Activated gamma-delta T cell (primary cell): ENCODE measurements around the gene CCDC15.
"Not testable (repeated sequence)": the region's sequence is repeated elsewhere in the genome, so short reads cannot be mapped to it uniquely, and the experiment has no call there.

Experiments used
- DNase-seq: peaks from one replicate; lab custom pipeline; 2025; lab: John Stamatoyannopoulos, UW

CCDC15 gene

GRCh38 chr11:125001079-125001778 lies 47.2 kb downstream of the CCDC15 start:
- no peak for DNase-seq

GRCh38 chr11:125001849-125002248 lies 47.8 kb downstream of the CCDC15 start:
- DNase-seq = no peak

GRCh38 chr11:125005491-125005890 lies 51.5 kb downstream of the CCDC15 start:
- DNase-seq = no peak

GRCh38 chr11:125016413-125016812 lies 62.4 kb downstream of the CCDC15 start:
- DNase-seq = no peak

DNA sequence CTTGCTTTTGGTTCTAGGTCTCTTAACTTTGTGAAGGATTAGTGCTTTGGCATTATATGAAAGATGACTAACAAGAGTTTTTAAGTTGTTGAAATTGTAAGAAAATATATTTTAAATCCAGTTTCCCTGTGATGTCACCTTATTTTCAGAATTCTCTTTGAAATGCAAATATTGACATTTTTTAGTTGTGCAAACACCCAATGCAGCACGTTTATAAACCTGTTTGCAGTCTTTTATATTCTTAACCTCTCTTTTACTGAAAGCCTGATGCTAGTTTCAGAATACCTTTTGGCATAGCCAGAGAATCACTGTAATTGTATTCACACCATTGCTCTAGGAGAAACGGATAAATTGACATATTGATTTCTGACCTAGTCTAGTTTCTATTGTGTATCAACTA lies 66.3 kb downstream of the CCDC15 start:
- DNase-seq = no peak

GRCh38 chr11:125022551-125022950 lies 68.5 kb downstream of the CCDC15 start:
- no peak for DNase-seq

DNA sequence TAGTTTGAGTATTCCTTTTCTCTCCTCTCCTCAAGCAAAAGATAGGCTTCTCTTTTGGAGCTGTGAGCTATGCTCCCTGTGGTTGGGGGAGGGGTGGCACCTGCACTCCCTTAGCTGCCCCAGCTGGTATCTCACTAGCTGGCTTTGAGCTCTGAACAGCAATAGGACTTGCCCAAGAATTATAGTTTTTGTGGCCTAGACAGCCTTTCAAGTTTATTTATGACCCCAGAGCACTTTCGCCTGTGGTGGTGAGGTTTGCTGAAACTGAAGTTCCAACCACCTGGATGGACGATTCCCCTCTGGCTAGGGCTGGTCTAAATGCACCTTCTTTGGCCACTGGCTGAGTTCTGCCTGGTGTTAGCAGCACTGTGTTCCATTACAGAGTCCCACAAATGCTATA lies 72.0 kb downstream of the CCDC15 start:
- no peak for DNase-seq

DNA sequence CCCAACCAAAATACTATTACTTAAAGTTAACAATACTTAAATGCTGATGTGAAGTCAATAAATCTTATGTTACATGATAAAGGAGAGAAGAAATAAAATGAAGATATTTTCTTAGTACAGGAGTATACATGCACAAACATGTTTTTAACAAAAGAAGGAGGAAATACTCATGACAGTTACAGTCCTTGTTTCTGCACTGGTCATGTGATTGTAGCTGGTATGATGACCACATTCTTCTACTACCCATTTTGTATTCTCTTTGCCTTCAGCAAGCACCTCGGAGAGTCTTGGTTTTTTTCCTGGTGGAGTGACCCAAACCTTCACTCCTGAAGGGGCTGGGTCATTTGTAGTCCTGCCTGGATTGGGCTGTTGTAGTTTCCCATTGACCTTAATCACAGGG lies 75.4 kb downstream of the CCDC15 start:
- not testable (repeated sequence) for DNase-seq

DNA sequence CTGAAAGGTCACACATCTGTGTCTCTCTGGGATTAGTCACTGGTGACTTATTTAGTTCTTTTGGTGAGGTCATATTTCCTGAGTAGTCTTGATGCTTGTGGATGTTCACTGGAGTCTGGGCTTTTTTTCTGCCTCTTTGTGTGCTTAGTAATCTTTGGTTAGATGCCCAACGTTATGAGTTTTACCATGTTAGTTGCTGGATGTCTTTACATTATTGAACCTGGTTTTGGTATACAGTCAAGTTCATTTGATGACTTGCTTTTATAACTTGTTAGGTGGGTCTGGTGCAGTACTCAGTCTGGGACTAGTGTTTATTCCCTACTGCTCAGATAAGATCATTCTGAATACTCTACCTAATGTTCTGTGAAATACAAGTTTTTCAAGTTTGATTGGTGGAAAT lies 82.9 kb downstream of the CCDC15 start:
- DNase-seq = no peak

DNA sequence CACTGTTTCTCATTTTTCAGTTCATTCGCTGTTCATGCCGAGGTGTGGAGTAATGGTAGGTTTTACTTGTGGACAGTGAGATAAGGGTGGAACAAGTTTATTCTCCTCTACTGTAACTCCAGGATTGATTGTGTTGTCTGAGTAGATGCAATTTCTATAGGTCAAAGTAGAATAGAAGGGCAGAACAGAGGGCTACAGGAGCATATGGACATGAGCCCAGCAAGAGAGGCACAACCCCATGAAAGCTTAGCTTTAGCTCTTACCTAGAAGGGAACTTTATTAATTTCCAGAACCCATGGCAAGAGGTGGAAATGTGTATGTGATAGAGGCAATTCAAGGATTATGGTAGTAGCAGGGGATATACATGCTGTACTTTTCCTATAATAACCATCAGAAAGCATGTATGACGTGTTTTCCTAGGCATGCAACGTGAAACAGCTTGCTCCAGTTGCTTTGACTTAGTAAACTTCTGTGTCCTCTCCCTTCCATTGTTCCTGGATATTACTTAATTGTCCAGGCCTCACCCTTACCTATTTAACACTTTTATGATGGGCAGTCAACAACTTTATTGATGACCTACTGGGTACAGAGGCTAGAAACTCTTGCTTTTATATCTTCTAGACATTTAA lies 95.3 kb downstream of the CCDC15 start:
- DNase-seq = no peak

- DNase-seq = no peak
These were observed 98.0 kb downstream of the CCDC15 start for GRCh38 chr11:125052047-125052446.

DNA sequence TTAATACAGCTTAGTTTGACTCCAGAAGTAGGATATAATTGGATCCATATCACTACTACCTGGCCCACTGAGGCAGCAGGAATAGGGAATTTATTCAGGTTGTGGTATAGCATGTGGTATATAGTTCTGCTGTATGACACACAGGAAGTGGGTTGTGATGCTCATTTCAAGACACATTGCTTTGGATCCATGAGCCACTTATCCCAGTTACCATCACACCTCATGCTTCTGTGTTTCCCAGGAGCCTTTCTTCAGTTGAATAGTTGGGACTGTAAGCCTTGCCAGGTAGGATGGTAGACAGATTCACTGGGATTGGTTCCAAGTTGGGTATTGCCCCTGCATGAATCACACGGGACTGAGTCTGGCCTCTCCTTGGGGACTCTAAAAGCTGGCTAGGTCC lies 99.2 kb downstream of the CCDC15 start:
- DNase-seq = no peak

DNA sequence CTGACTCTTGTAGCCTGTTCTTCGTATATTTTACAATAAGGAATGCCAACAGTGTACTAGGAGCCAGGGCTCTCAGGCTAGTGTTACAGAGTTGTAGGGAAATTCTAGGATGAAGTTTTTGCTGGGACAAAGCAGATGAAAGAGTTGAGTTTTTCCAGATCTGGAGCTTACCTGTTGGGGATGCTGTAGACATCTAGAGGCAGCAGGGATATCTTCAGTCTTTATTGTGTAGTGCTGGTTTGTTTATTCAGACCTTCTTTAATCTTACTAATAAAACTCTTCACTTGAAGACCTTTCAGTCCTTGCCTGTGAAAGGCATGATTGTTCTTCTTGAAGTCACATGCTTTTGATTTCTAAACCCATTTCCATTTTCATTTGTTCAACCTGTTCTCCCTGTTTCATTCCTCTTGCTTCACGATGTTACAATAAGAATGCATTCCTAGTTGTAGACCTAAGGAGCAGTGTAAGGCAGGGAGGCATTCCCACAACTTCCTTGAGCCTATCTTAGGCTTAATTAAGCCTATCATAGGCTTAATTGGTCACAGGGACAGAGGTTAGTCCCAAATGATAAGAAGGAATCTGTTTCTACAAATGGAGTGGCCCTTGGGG lies 101.2 kb downstream of the CCDC15 start:
- DNase-seq = no peak

- not testable (repeated sequence) for DNase-seq
These were observed 102.1 kb downstream of the CCDC15 start for GRCh38 chr11:125056111-125056510.

DNA sequence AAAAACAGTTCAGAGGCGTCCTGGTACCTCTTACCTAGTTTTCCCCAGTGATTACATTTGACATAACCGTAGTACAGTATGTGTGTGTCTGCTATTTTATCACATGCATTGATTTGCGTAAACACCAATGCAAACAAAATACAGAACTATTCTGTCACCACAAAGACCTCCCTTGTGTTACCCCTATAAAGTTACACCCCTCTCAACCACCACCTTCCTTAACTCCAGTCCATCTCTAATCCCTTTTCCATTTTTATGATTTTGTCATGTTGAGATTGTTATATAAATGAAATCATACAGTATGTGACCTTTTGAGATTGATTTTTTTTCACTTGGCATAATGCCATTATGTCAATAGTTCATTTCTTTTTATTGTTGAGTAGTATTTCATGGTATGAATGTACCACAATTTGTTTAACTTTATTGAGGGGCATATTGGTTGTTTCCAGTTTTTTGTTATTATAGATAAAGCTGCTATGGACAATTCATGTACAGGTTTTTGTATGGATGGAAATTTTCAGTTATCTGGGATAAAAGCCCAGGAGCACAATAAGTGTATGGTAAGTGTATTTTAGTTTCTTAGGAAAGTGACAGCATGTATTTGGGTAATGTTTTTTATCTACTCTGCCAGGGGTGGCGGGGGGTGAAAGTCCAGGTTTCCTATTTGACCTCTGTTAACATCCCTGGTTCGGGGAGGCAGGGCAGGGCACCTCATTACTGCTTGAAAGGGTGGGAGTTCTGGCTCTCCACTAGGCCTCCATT lies 103.1 kb downstream of the CCDC15 start:
- DNase-seq = no peak

DNA sequence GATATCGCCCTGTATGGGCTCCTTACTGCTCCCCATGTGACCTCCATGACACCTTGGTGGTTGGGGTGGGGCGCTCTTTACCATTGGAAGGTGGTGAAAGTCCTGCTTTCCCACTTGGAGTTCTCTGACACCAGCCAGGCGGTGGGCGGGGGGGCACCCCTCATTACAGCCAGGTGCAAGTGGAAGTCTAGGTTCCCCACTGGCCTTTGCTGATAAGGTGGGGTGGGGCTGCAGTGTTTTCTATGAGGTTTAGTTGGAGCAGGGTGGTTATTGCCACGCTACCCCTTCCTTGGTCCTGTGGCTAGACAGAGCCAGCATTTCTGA lies 103.7 kb downstream of the CCDC15 start:
- DNase-seq = no peak

GRCh38 chr11:125061281-125061680 lies 107.3 kb downstream of the CCDC15 start:
- DNase-seq = no peak

DNA sequence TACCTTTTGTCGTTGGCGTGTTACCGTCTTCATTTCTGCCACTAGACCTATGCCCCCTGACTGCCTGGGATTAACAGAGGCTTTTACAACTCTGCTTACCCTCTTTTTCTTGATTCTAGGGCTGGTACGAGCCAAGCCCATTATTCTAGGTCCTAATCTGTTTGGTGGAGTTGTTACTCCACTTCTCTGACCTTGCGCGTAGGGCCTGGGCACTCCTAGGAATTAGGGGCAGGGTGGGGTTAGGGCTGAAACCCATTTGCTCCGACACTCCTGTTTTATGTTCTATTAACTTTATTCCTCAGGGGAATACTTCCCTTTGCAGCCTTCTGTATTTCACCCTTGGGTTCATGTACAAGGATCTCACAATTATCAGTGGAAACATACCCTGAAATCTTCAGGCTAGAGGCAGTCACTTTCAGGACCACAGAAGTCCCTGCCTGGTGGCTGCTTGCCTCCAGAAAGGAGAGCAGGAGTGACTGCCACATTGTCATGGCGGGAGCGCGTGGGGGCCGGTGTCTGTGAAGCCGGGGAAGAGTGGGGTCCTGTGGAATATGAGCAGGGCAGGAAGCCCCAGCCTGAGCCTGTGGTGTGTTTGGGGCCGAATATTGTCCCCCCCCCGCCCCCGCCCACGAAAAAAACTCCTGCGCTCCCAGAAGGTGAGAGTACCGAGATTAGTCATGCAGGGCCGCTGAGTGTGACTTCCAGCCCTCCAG lies 108.4 kb downstream of the CCDC15 start:
- DNase-seq = no peak

DNA sequence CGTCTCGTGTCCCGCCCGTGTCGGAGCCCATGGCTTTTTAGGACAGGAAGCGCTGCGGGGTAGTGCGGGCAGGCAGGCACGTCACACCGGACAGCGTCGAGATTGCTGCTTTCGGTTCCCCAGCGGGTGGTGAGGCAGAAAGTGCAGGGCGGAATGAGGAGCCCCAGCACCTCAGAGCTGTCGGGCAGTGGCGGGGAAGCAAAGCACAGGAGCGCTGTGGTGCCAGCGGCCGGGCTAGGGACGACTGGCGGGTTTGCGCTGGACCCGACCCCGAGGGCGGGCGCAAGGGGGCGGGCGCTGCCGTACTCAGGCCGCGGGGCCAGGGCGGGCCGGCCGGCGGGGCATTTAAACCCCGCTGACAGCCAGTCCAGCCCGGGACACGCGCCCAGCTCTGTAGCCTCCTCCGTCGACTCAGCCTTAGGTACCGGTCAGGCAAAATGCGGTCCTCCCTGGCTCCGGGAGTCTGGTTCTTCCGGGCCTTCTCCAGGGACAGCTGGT lies 109.0 kb downstream of the CCDC15 start, which contains the start of gene SLC37A2:
TSS of gene SLC37A2 (plus strand) at position 375 of the 498 bp plus-strand sequence. CDS start at position 438, 63 bp downstream.
- peak; percentile 16 for DNase-seq

DNA sequence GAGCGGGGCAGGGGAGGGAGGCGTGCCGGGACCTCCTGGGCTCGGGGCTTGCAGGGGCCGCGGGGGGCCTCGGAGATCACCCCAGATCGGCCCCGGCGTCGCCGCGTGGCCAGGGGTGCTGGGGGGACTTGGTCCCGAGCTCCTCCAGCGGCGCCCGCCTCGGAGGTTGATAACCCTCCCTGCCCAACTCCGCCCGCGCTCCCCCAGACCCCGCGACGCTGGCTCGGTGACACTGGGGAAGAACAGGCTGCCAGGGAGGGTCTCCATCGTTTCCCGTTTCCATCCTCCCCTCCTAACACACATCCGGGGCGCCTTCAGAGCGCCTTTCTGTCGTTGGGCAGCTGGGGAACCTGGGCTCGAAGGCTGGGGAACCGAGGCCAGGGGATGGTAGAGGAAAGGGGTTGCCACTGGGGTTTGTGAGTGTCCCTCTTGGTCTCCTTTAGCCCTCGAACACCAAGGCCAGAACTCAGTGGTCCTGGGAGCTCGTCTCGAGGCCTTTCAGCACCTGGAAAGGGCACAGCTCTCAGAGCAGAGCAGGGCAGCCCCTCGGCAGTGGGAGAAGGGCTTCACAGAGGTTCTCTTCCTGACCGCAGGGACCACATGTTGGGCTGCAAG lies 109.5 kb downstream of the CCDC15 start:
- DNase-seq = no peak

- DNase-seq = no peak
These were observed 110.1 kb downstream of the CCDC15 start for GRCh38 chr11:125064070-125064469.
